Activated CD8-positive, alpha-beta memory T cell treated with anti-CD3 and anti-CD28 coated beads, Interleukin-2, amount 50 U/mL, for 1 hour (primary cell): ENCODE data around the gene DCUN1D1.

ENCODE experiments used
- DNase-seq: peaks from one replicate; pipeline ENCODE4 v3.0.0-alpha.2; 2020; ENCODE audit errors: extremely low read depth

DCUN1D1 gene

GRCh38 chr3:182892226-182892625 is 88.1 kb downstream of the DCUN1D1 start:
- DNase-seq: no peak

DNA sequence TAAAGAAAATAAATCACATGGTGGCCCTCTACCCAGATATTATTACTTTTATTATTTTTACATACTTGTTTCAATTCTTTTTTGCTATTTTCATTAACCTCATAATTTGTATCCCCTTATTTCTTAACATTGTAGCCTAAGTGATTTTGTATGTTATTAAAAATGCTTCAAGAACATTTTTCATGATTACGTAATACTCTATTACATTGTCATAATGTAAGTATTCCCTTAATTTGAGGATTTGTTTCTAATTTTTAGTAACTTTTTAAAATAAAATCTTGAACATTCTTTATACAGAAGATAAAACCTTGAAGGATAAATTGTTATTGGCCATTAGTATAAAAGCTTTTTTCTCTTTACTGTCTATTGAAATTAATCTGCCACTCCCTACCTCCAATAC is 89.0 kb downstream of the DCUN1D1 start:
- DNase-seq: no peak

GRCh38 chr3:182889948-182890629 is 90.2 kb downstream of the DCUN1D1 start:
- no peak for DNase-seq
